Parathyroid adenoma (tissue), 2 donors: ENCODE data around the gene PPFIA4.

Source experiments
- H2AFZ ChIP-seq: fragments of 300-600 bp; sonication (generic); one replicate; pipeline ENCODE4 v1.7.0; 2017; ENCODE audit warnings: antibody characterized with exemption, mild to moderate bottlenecking
- H3K27ac ChIP-seq: fragments of 300-600 bp; sonication (generic); one replicate; pipeline ENCODE4 v1.7.0; 2017
- H3K27me3 ChIP-seq: fragments of 300-600 bp; sonication (generic); one replicate; pipeline ENCODE4 v1.7.0; 2017; ENCODE audit warnings: low read length; ENCODE audit not compliant: control insufficient read depth, insufficient read depth
- H3K36me3 ChIP-seq: fragments of 300-600 bp; sonication (generic); one replicate; pipeline ENCODE4 v1.7.0; 2017; ENCODE audit warnings: low read length; ENCODE audit not compliant: control insufficient read depth, insufficient read depth
- H3K4me1 ChIP-seq: fragments of 300-600 bp; sonication (generic); one replicate; pipeline ENCODE4 v1.7.0; 2017; ENCODE audit warnings: control low read depth
- H3K4me2 ChIP-seq: fragments of 300-600 bp; sonication (generic); one replicate; pipeline ENCODE4 v1.7.0; 2017; ENCODE audit warnings: low read length
- H3K4me3 ChIP-seq: fragments of 300-600 bp; sonication (generic); one replicate; pipeline ENCODE4 v1.7.0; 2017; ENCODE audit warnings: low read depth, low read length
- H3K79me2 ChIP-seq: fragments of 300-600 bp; sonication (generic); one replicate; pipeline ENCODE4 v1.7.0; 2017; ENCODE audit warnings: control low read depth
- H3K9ac ChIP-seq: fragments of 300-600 bp; sonication (generic); one replicate; pipeline ENCODE4 v1.7.0; 2017; ENCODE audit warnings: mild to moderate bottlenecking
- H3K9me3 ChIP-seq: fragments of 300-600 bp; sonication (generic); one replicate; pipeline ENCODE4 v1.7.0; 2017; ENCODE audit warnings: low read length; ENCODE audit not compliant: control insufficient read depth
- CTCF ChIP-seq: fragments of 300-600 bp; sonication (generic); IDR thresholded peaks from one replicate; pipeline ENCODE4 v1.7.0; 2017; ENCODE audit warnings: antibody characterized with exemption, mild to moderate bottlenecking
- donor health status: primary hyperparathyroidism.

Gene PPFIA4

GRCh38 chr1:203038891-203039608, 12.8 kb downstream of the PPFIA4 start:
- Histone ChIP-seq H3K4me2 (no peak overlapping the region), H3K9me3 (no peaks in the 10 kb centered on the region), H3K4me3 (no peak overlapping the region), H3K79me2 (no peaks in the 10 kb centered on the region), H3K9ac (no peak overlapping the region), H3K27ac (no peak overlapping the region), H3K36me3 (no peaks in the 10 kb centered on the region), H3K4me1 (peaks cover 4% of the 10 kb centered on the region), H2AFZ (no peak overlapping the region), H3K27me3 (no peaks in the 10 kb centered on the region)
- TF ChIP-seq CTCF = peak; percentile 75

- TF ChIP-seq CTCF = no peak
- no peak overlapping the region for H3K27ac ChIP-seq
- no peaks in the 10 kb centered on the region for H3K27me3 ChIP-seq
- no peaks in the 10 kb centered on the region for H3K36me3 ChIP-seq
- no peak overlapping the region for H3K9ac ChIP-seq
- H3K9me3 ChIP-seq = no peaks in the 10 kb centered on the region
- H2AFZ ChIP-seq = no peak overlapping the region
- peaks cover 4% of the 10 kb centered on the region for H3K4me1 ChIP-seq
- H3K79me2 ChIP-seq = no peaks in the 10 kb centered on the region
- no peak overlapping the region for H3K4me3 ChIP-seq
- no peak overlapping the region for H3K4me2 ChIP-seq
Observed at GRCh38 chr1:203039609-203040512, 13.6 kb downstream of the PPFIA4 start.

GRCh38 chr1:203040513-203041275, 14.4 kb downstream of the PPFIA4 start:
- Histone ChIP-seq H3K9me3 (no peaks in the 10 kb centered on the region), H3K79me2 (no peaks in the 10 kb centered on the region), H3K9ac (no peak overlapping the region), H3K4me1 (peaks cover 4% of the 10 kb centered on the region), H3K27me3 (no peaks in the 10 kb centered on the region), H3K4me2 (no peak overlapping the region), H2AFZ (no peak overlapping the region), H3K36me3 (no peaks in the 10 kb centered on the region), H3K27ac (no peak overlapping the region), H3K4me3 (no peak overlapping the region)
- TF ChIP-seq CTCF = no peak

- Histone ChIP-seq H3K9ac (no peak overlapping the region), H3K4me3 (no peak overlapping the region), H3K27me3 (no peaks in the 10 kb centered on the region), H3K4me2 (no peak overlapping the region), H2AFZ (no peak overlapping the region), H3K9me3 (no peaks in the 10 kb centered on the region), H3K4me1 (peaks cover 4% of the 10 kb centered on the region), H3K27ac (no peak overlapping the region), H3K36me3 (no peaks in the 10 kb centered on the region), H3K79me2 (no peaks in the 10 kb centered on the region)
- no peak for TF ChIP-seq CTCF
Observed at GRCh38 chr1:203041351-203041932, 15.2 kb downstream of the PPFIA4 start.
